ENCODE measurements around the gene MRPL11. TPM values are rescaled to one million over a fixed set of nuclear protein-coding genes. Genes with fewer than 3 reads are reported as not detected.

MRPL11 gene
- polyA plus RNA-seq, 1 donor (not counting 4 experiments of a cell fraction or from before 2014, with no cell fraction given): 51.7 TPM

- H3K36me3 ChIP-seq (ENCODE audit: control insufficient read depth in 2 of 2, extremely low read depth in 1 of 2, insufficient read depth in 2 of 2, low read length in 2 of 2): peaks cover 7 to 13% of the 10 kb centered on the region in 2 experiments
- no peaks in the 10 kb centered on the region for H3K79me2 ChIP-seq (ENCODE audit: control insufficient read depth, insufficient read depth, low read length)
- H3K4me1 ChIP-seq (ENCODE audit: control insufficient read depth, extremely low read depth, insufficient read depth, low read length): peaks cover 14% of the 10 kb centered on the region
- H3K9me1 ChIP-seq (ENCODE audit: control insufficient read depth, extremely low read depth, insufficient read depth, low read length): no peaks in the 10 kb centered on the region
- H2AFZ ChIP-seq (ENCODE audit: control insufficient read depth, low read length): no peak overlapping the region
- no peak overlapping the region for H3K9ac ChIP-seq (ENCODE audit: control insufficient read depth, extremely low read depth, insufficient read depth, low read length)
- dilution Hi-C loops (cut with MboI; ENCODE audit: extremely low pct_ligation_motif_present, low sequenced_read_pairs): no loop called here
- no peaks in the 10 kb centered on the region for H3K9me3 ChIP-seq (ENCODE audit: control insufficient read depth, low read depth, low read length)
- FAIRE-seq: no peak
- H3K27me3 ChIP-seq (ENCODE audit: control insufficient read depth, extremely low read depth, insufficient read depth, low read length): no peaks in the 10 kb centered on the region
- H3K27ac ChIP-seq (ENCODE audit: control insufficient read depth, insufficient read depth, low read length): no peak overlapping the region
- TF ChIP-seq CTCF (optimal IDR thresholded peaks at IDR 0.05 in 1 of 3, IDR thresholded peaks at IDR 0.05 in 1 of 3, conservative IDR thresholded peaks at IDR 0.05 in 1 of 3; ENCODE audit: extremely low read depth in 1 of 3, insufficient read depth in 2 of 3, low read length in 3 of 3) (no peak), EZH2 (IDR thresholded peaks at IDR 0.05; ENCODE audit: low read length) (no peak)
- no peak overlapping the region for H3K4me3 ChIP-seq (ENCODE audit: control insufficient read depth in 2 of 3, extremely low read depth in 1 of 3, insufficient read depth in 2 of 3, low read depth in 1 of 3, low read length in 3 of 3)
- H3K4me2 ChIP-seq (ENCODE audit: control insufficient read depth, extremely low read depth, insufficient read depth, low read depth, low read length): no peak overlapping the region
- no peaks in the 10 kb centered on the region for H4K20me1 ChIP-seq (ENCODE audit: control insufficient read depth, extremely low read depth, insufficient read depth, low read length)
- DNase-seq (ENCODE audit: low read depth, low spot score): no peak
Measured at GRCh38 chr11:66471142-66471541, 32.5 kb upstream of the MRPL11 start.

- Histone ChIP-seq H3K9ac (ENCODE audit: control insufficient read depth, extremely low read depth, insufficient read depth, low read length) (no peak overlapping the region), H3K4me1 (ENCODE audit: control insufficient read depth, extremely low read depth, insufficient read depth, low read length) (peaks cover 14% of the 10 kb centered on the region), H3K9me3 (ENCODE audit: control insufficient read depth, low read depth, low read length) (no peaks in the 10 kb centered on the region), H3K4me3 (ENCODE audit: control insufficient read depth in 2 of 3, extremely low read depth in 1 of 3, insufficient read depth in 2 of 3, low read depth in 1 of 3, low read length in 3 of 3) (no peak overlapping the region), H3K27ac (ENCODE audit: control insufficient read depth, insufficient read depth, low read length) (no peak overlapping the region), H3K36me3 (ENCODE audit: control insufficient read depth in 2 of 2, extremely low read depth in 1 of 2, insufficient read depth in 2 of 2, low read length in 2 of 2) (peaks cover 5 to 13% of the 10 kb centered on the region in 2 experiments), H2AFZ (ENCODE audit: control insufficient read depth, low read length) (no peak overlapping the region), H4K20me1 (ENCODE audit: control insufficient read depth, extremely low read depth, insufficient read depth, low read length) (no peaks in the 10 kb centered on the region), H3K27me3 (ENCODE audit: control insufficient read depth, extremely low read depth, insufficient read depth, low read length) (no peaks in the 10 kb centered on the region), H3K79me2 (ENCODE audit: control insufficient read depth, insufficient read depth, low read length) (no peaks in the 10 kb centered on the region), H3K9me1 (ENCODE audit: control insufficient read depth, extremely low read depth, insufficient read depth, low read length) (no peaks in the 10 kb centered on the region), H3K4me2 (ENCODE audit: control insufficient read depth, extremely low read depth, insufficient read depth, low read depth, low read length) (no peak overlapping the region)
- no peak for FAIRE-seq
- no peak for DNase-seq (ENCODE audit: low read depth, low spot score)
- no peak for TF ChIP-seq CTCF (optimal IDR thresholded peaks at IDR 0.05 in 1 of 3, IDR thresholded peaks at IDR 0.05 in 1 of 3, conservative IDR thresholded peaks at IDR 0.05 in 1 of 3; ENCODE audit: extremely low read depth in 1 of 3, insufficient read depth in 2 of 3, low read length in 3 of 3)
- no peak for TF ChIP-seq EZH2 (IDR thresholded peaks at IDR 0.05; ENCODE audit: low read length)
- dilution Hi-C loops (cut with MboI; ENCODE audit: extremely low pct_ligation_motif_present, low sequenced_read_pairs): no loop called here
Measured at GRCh38 chr11:66470015-66470414, 31.4 kb upstream of the MRPL11 start.
